ENCODE results near the gene RUFY3.
A peak's percentile ranks its signal among the peaks of the same experiment; 100 is the strongest.
"Not testable (repeated sequence)": the region's sequence is repeated elsewhere in the genome, so short reads cannot be mapped to it uniquely, and the experiment has no call there.

RUFY3 gene

GRCh38 chr4:70838204-70838603 is 116.4 kb downstream of the RUFY3 start:
- ChIA-PET CTCF (interaction anchor here (0.7 to 1.1 kb wide), 2 partner anchors 92 to 117 kb away, joined by 3 read pairs; no protein-coding TSS in a partner anchor), POLR2A (interaction anchor here (0.9 to 1.5 kb wide), 5 partner anchors 10 to 155 kb away, joined by 3 to 7 read pairs (median 3); partner anchors contain the start of genes DCK and MOB1B)
- DNase-seq (ENCODE audit: extremely low spot score), result no peak
- TF ChIP-seq ZNF384 (IDR thresholded peaks at IDR 0.05) (peak; percentile 51; the same call in 1 of the 2 replicates), ELF4 (IDR thresholded peaks at IDR 0.05) (no peak), HDGF (IDR thresholded peaks at IDR 0.05; ENCODE audit: borderline replicate concordance) (no peak)

- DNase-seq (ENCODE audit: extremely low spot score), result peak; percentile 51
- POLR2A ChIA-PET, result interaction anchor here (0.8 to 1.5 kb wide), 10 partner anchors 9 to 156 kb away, joined by 3 to 7 read pairs (median 3); partner anchors contain the start of genes DCK and MOB1B
- TF ChIP-seq L3MBTL2 (conservative IDR thresholded peaks at IDR 0.05) (peak; percentile 47), SUZ12 (IDR thresholded peaks at IDR 0.05) (no peak)
- CTCF ChIA-PET, result interaction anchor here (0.7 to 1.1 kb wide), 2 partner anchors 91 to 118 kb away, joined by 3 read pairs; no protein-coding TSS in a partner anchor
These were observed 117.2 kb downstream of the RUFY3 start for GRCh38 chr4:70838666-70839588.

- DNase-seq (ENCODE audit: extremely low spot score), result peak; percentile 96
- ChIA-PET POLR2A (interaction anchor here (0.7 to 1.0 kb wide), 7 partner anchors 10 to 155 kb away, joined by 3 to 4 read pairs (median 3); partner anchors contain the start of gene MOB1B), CTCF (no interaction called here)
- peak; percentile 79; the same call in 1 of the 2 replicates for TF ChIP-seq LEF1 (IDR thresholded peaks at IDR 0.05; ENCODE audit: borderline replicate concordance)
- TF ChIP-seq FOXK2 (IDR thresholded peaks at IDR 0.05), result no peak
- TF ChIP-seq BHLHE40 (IDR thresholded peaks at IDR 0.05; ENCODE audit: borderline replicate concordance), result no peak
- no peak for TF ChIP-seq ELF4 (IDR thresholded peaks at IDR 0.05)
- TF ChIP-seq SUZ12 (IDR thresholded peaks at IDR 0.05), result no peak
- no peak for TF ChIP-seq SP1 (IDR thresholded peaks at IDR 0.05)
- TF ChIP-seq NFRKB (IDR thresholded peaks at IDR 0.05), result no peak
- TF ChIP-seq ARNT (IDR thresholded peaks at IDR 0.05), result peak; percentile 53; the same call in 1 of the 2 replicates
- TF ChIP-seq CTBP1 (IDR thresholded peaks at IDR 0.05; ENCODE audit: borderline replicate concordance), result no peak
These were observed 117.9 kb downstream of the RUFY3 start, which contains the start of gene GRSF1 for GRCh38 chr4:70839589-70840093. GRSF1 (minus strand) TSS chr4:70839890; CDS start chr4:70839827, 63 bp downstream.

GRCh38 chr4:70840137-70840536 is 118.4 kb downstream of the RUFY3 start:
- POLR2A ChIA-PET, result interaction anchor here (0.7 to 1.0 kb wide), 6 partner anchors 11 to 155 kb away, joined by 3 to 4 read pairs (median 3); partner anchors contain the start of gene MOB1B
- DNase-seq (ENCODE audit: extremely low spot score), result peak; percentile 78
- TF ChIP-seq SP1 (IDR thresholded peaks at IDR 0.05), result peak; percentile 38; the same call in 1 of the 2 replicates
- CTCF ChIA-PET, result not testable (repeated sequence)

- CTCF ChIA-PET; DNase-seq (ENCODE audit: extremely low spot score); POLR2A ChIA-PET: not testable (repeated sequence)
These were observed 118.9 kb downstream of the RUFY3 start for GRCh38 chr4:70840631-70841030.

- no peak for TF ChIP-seq PKNOX1 (IDR thresholded peaks at IDR 0.05)
- no peak for TF ChIP-seq ARNT (IDR thresholded peaks at IDR 0.05)
- TF ChIP-seq ELF4 (IDR thresholded peaks at IDR 0.05), result no peak
- TF ChIP-seq NFRKB (IDR thresholded peaks at IDR 0.05), result no peak
- no peak for TF ChIP-seq FOXA1 (IDR thresholded peaks at IDR 0.05)
- TF ChIP-seq L3MBTL2 (conservative IDR thresholded peaks at IDR 0.05), result no peak
- no peak for TF ChIP-seq TARDBP (IDR thresholded peaks at IDR 0.05)
- no peak for TF ChIP-seq HDGF (IDR thresholded peaks at IDR 0.05; ENCODE audit: borderline replicate concordance)
- TF ChIP-seq BHLHE40 (IDR thresholded peaks at IDR 0.05; ENCODE audit: borderline replicate concordance), result no peak
- TF ChIP-seq LEF1 (IDR thresholded peaks at IDR 0.05; ENCODE audit: borderline replicate concordance), result no peak
- no peak for TF ChIP-seq FOXM1 (IDR thresholded peaks at IDR 0.05; ENCODE audit: borderline replicate concordance)
- no peak for TF ChIP-seq SP1 (IDR thresholded peaks at IDR 0.05)
- TF ChIP-seq FOXK2 (IDR thresholded peaks at IDR 0.05), result no peak
- no peak for TF ChIP-seq SUZ12 (IDR thresholded peaks at IDR 0.05)
- TF ChIP-seq CTBP1 (IDR thresholded peaks at IDR 0.05; ENCODE audit: borderline replicate concordance), result no peak
- TF ChIP-seq ZNF384 (IDR thresholded peaks at IDR 0.05), result no peak
- ChIA-PET CTCF (no interaction called here), POLR2A (no interaction called here)
- DNase-seq (ENCODE audit: extremely low spot score), result no peak
These were observed 119.4 kb downstream of the RUFY3 start for GRCh38 chr4:70841211-70841610.

- ChIA-PET POLR2A (no interaction called here), CTCF (no interaction called here)
- TF ChIP-seq ARNT (IDR thresholded peaks at IDR 0.05) (no peak), NFRKB (IDR thresholded peaks at IDR 0.05) (no peak), TARDBP (IDR thresholded peaks at IDR 0.05) (no peak), ZNF384 (IDR thresholded peaks at IDR 0.05) (no peak), FOXK2 (IDR thresholded peaks at IDR 0.05) (no peak), PKNOX1 (IDR thresholded peaks at IDR 0.05) (no peak), FOXM1 (IDR thresholded peaks at IDR 0.05; ENCODE audit: borderline replicate concordance) (no peak), FOXA1 (IDR thresholded peaks at IDR 0.05) (no peak), LEF1 (IDR thresholded peaks at IDR 0.05; ENCODE audit: borderline replicate concordance) (no peak), L3MBTL2 (conservative IDR thresholded peaks at IDR 0.05) (no peak), BHLHE40 (IDR thresholded peaks at IDR 0.05; ENCODE audit: borderline replicate concordance) (no peak), SUZ12 (IDR thresholded peaks at IDR 0.05) (no peak), CTBP1 (IDR thresholded peaks at IDR 0.05; ENCODE audit: borderline replicate concordance) (no peak), HDGF (IDR thresholded peaks at IDR 0.05; ENCODE audit: borderline replicate concordance) (no peak), SP1 (IDR thresholded peaks at IDR 0.05) (no peak), ELF4 (IDR thresholded peaks at IDR 0.05) (no peak)
- no peak for DNase-seq (ENCODE audit: extremely low spot score)
These were observed 120.2 kb downstream of the RUFY3 start for GRCh38 chr4:70841951-70842350.

Measured in HEK293T (cell line).